Thyroid gland (tissue), 4 donors: Measurements from ENCODE around the gene MXD1. TPM values are rescaled to one million over a fixed set of nuclear protein-coding genes. Genes with fewer than 3 reads are reported as not detected.
A peak's percentile ranks its signal among the peaks of the same experiment; 100 is the strongest.
"Not testable (repeated sequence)": the region's sequence is repeated elsewhere in the genome, so short reads cannot be mapped to it uniquely, and the experiment has no call there.

Experiments
- DNase-seq, 2 donors: peaks; one replicate each; pipeline ENCODE4 v3.0.0-alpha.2; 2019
- H3K27ac ChIP-seq, 3 donors: fragments of 200-600 bp; sonication (generic); 1 replicate in 2 of 3; 2 replicates in 1 of 3; pipeline ENCODE4 v1.5.1; 2016 to 2019; ENCODE audit warnings: mild to moderate bottlenecking in 1 of 3, moderate library complexity in 1 of 3
- H3K27me3 ChIP-seq: fragments of 200-600 bp; sonication (generic); one replicate; pipeline ENCODE4 v1.5.1; 2019
- H3K36me3 ChIP-seq, 2 donors: fragments of 200-600 bp; sonication (generic); one replicate each; pipeline ENCODE4 v1.5.1; 2016 to 2019
- H3K4me1 ChIP-seq, 2 donors: fragments of 200-600 bp; sonication (generic); one replicate each; pipeline ENCODE4 v1.5.1; 2017 to 2019
- H3K4me3 ChIP-seq, 3 donors: fragments of 200-600 bp; sonication (generic); replicated peaks in 1 of 3; 1 replicate in 2 of 3; 2 replicates in 1 of 3; pipeline ENCODE4 v1.5.1; 2016; ENCODE audit warnings: mild to moderate bottlenecking in 1 of 3
- H3K9me3 ChIP-seq: fragments of 200-600 bp; sonication (generic); one replicate; pipeline ENCODE4 v1.5.1; 2017
- POLR2A ChIP-seq, 2 donors: fragments of 450-650 bp; IDR thresholded peaks; one replicate each; pipeline ENCODE4 v1.6.1; 2017; ENCODE audit warnings: antibody characterized with exemption in 2 of 2, mild to moderate bottlenecking in 2 of 2, moderate library complexity in 1 of 2
- WGBS, 2 donors: methylation state at CpG; one replicate each; pipeline ENCODE4 v1.1.5; 2017; 5-methylcytosine and 5-hydroxymethylcytosine counted together
- intact Hi-C: fragments of 100-400 bp; cut with DNase I; formaldehyde crosslinking; loops from one replicate; pipeline ENCODE4 v1.15.1; 2023
- total RNA-seq, 4 donors: library from RNA; depleted of rRNA; stranded (reverse); fragments of >200 nt; gene quantifications; one replicate each; pipeline ENCODE4 v1.2.3, GENCODE V29; 2016
- TF ChIP-seq, protein P1 (sequence below), 6 experiments: fragments of 200-600 bp in 3 of 6; fragments of 450-650 bp in 3 of 6; sonication (generic) in 3 of 6; IDR thresholded peaks; one replicate each; pipeline ENCODE4 v1.5.1; 2016 to 2019; ENCODE audit warnings: antibody characterized with exemption in 6 of 6, mild to moderate bottlenecking in 2 of 6, inconsistent platforms in 1 of 6, moderate library complexity in 1 of 6

Gene MXD1
- total RNA-seq, 4 donors from 2014 or later, result 11.3 to 17.9 (median 13.0) TPM

GRCh38 chr2:69893684-69894551 is 21.0 kb upstream of the MXD1 start, which contains the start of gene SNRNP27:
Gene SNRNP27 (plus strand): TSS chr2:69893956. CDS start chr2:69893985, 29 bp downstream.
- 0 to 1% methylated on average over 32 of the region's 32 CpGs for WGBS, 2 donors
- TF ChIP-seq, protein P1, sequence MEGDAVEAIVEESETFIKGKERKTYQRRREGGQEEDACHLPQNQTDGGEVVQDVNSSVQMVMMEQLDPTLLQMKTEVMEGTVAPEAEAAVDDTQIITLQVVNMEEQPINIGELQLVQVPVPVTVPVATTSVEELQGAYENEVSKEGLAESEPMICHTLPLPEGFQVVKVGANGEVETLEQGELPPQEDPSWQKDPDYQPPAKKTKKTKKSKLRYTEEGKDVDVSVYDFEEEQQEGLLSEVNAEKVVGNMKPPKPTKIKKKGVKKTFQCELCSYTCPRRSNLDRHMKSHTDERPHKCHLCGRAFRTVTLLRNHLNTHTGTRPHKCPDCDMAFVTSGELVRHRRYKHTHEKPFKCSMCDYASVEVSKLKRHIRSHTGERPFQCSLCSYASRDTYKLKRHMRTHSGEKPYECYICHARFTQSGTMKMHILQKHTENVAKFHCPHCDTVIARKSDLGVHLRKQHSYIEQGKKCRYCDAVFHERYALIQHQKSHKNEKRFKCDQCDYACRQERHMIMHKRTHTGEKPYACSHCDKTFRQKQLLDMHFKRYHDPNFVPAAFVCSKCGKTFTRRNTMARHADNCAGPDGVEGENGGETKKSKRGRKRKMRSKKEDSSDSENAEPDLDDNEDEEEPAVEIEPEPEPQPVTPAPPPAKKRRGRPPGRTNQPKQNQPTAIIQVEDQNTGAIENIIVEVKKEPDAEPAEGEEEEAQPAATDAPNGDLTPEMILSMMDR (IDR thresholded peaks at IDR 0.05), result peak in 1 of 6 experiments; percentile 10
- peak in 1 of 2 donors; percentile 45 for TF ChIP-seq POLR2A (IDR thresholded peaks at IDR 0.05)

GRCh38 chr2:69894737-69895136 is 20.2 kb upstream of the MXD1 start:
- WGBS, 2 donors, result 37 to 40% methylated on average over 23 of the region's 23 CpGs
- Histone ChIP-seq H3K4me3 (peak overlapping the region in 2 of 3 donors; percentile 64 to 99), H3K36me3 (peaks cover 19 to 20% of the 10 kb centered on the region in 2 donors), H3K4me1 (peaks cover 6 to 11% of the 10 kb centered on the region in 2 donors), H3K27ac (peak overlapping the region in 1 of 3 donors; percentile 78)
- intact Hi-C loops, DNase-seq, H3K27me3 ChIP-seq, H3K9me3 ChIP-seq: not testable (repeated sequence)

More at GRCh38 chr2:69893684-69894551, 21.0 kb upstream of the MXD1 start, which contains the start of gene SNRNP27:
- Histone ChIP-seq H3K4me1 (peaks cover 6 to 11% of the 10 kb centered on the region in 2 donors), H3K27me3 (no peaks in the 10 kb centered on the region), H3K9me3 (no peaks in the 10 kb centered on the region), H3K4me3 (peak within 1 kb of the TSS; percentile 16 to 99 (median 64)), H3K27ac (peak within 1 kb of the TSS; percentile 39 to 78 (median 56)), H3K36me3 (peaks cover 13 to 20% of the 10 kb centered on the region in 2 donors)
- intact Hi-C loops, result no loop called here
- DNase-seq, result peak; percentile 73 to 76

DNA sequence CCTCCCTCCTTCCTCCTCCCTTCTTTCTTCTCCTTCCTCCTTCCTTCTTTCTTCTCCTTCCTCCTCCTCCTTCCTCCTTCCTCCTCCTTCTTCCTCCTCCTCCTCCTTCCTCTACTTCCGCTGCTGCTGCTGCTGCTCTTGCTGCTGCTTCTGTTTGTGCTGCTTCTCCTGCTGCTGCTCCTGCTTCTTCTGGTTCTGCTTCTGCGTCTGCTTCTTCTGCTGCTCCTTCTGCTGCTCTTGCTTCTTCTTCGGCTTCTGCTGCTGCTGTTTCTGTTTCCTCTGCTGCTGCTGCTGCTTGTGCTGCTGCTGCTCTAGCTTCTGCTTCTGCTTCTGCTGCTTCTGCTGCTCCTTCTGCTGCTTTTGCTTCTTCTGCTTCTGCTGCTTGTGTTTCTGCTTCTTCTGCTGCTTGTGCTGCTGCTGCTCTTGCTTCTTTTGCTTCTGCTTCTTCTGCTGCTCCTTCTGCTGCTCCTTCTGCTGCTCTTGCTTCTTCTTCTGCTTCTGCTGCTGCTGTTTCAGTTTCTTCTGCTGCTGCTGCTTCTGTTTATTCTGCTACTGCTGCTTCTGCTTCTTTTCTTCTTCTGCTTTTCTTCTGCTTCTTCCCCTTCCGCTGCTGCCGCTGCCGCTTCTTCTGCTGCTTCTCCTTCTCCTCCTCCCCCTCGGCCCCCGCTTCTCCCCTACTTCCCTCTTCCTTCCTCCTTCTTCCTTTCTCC is 12.5 kb upstream of the MXD1 start:
- TF ChIP-seq POLR2A (IDR thresholded peaks at IDR 0.05), result no peak
- TF ChIP-seq, protein P1 (IDR thresholded peaks at IDR 0.05), result no peak
- H3K36me3 ChIP-seq, result peaks cover 22 to 35% of the 10 kb centered on the region in 2 donors
- H3K27me3 ChIP-seq, result no peaks in the 10 kb centered on the region
- DNase-seq, result no peak
- H3K4me3 ChIP-seq, result no peak overlapping the region
- H3K27ac ChIP-seq, result no peak overlapping the region
- no peaks in the 10 kb centered on the region for H3K9me3 ChIP-seq
- no peaks in the 10 kb centered on the region for H3K4me1 ChIP-seq
- intact Hi-C loops, result no loop called here
- WGBS, 2 donors, result 78 to 85% methylated on average over 8 of the region's 8 CpGs

- Histone ChIP-seq H3K9me3 (no peaks in the 10 kb centered on the region), H3K4me1 (no peaks in the 10 kb centered on the region), H3K27ac (no peak overlapping the region), H3K4me3 (no peak overlapping the region), H3K36me3 (peaks cover 22 to 31% of the 10 kb centered on the region in 2 donors), H3K27me3 (no peaks in the 10 kb centered on the region)
- no peak for TF ChIP-seq POLR2A (IDR thresholded peaks at IDR 0.05)
- TF ChIP-seq, protein P1 (IDR thresholded peaks at IDR 0.05), result no peak
- intact Hi-C loops, result no loop called here
- DNase-seq, result no peak
Observed at GRCh38 chr2:69907216-69907615, 7.7 kb upstream of the MXD1 start.

DNA sequence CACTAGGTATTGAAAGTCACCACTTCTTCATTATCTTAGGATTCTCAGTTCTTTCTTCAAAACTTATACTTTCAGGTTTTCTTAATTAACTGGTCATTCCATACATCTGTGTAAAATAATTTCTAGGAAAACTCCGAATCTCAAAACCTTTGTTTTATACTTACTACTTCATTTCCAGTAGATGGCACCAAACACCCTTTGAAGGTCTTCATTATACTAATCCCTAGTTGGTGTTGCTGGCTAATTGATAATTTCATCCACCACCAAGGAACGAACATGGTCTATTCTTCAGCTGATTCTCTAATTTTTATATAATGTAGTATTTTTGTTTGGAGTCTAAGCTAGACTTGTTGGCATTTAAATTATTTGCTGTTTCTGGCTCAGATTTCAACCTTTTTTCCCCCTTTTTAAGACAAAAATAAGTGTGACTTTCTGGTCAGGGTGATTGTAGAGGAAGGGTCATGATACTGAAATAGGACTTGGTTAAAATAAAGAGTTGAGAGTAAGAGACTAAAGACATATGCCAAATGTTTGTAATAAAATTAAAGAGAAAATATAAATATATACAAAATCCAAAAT is 2.8 kb upstream of the MXD1 start:
- Histone ChIP-seq H3K27ac (peak overlapping the region in 2 of 3 donors; percentile 20 to 98), H3K9me3 (no peaks in the 10 kb centered on the region), H3K4me1 (peaks cover 7 to 16% of the 10 kb centered on the region in 2 donors), H3K36me3 (peaks cover 11% of the 10 kb centered on the region in 2 donors), H3K27me3 (no peaks in the 10 kb centered on the region), H3K4me3 (no peak overlapping the region)
- TF ChIP-seq POLR2A (IDR thresholded peaks at IDR 0.05), result no peak
- TF ChIP-seq, protein P1 (IDR thresholded peaks at IDR 0.05), result peak; percentile 16 to 80 (median 60)
- no peak for DNase-seq
- intact Hi-C loops, result loop anchor here (5.0 kb wide), 3 partner anchors 160 to 385 kb away; partner anchors contain the start of gene C2orf42
- 3 to 7% methylated on average over 2 of the region's 2 CpGs for WGBS, 2 donors
